PC-3 (cell line): Measurements from ENCODE around the gene ZNF684. TPM values are rescaled to one million over a fixed set of nuclear protein-coding genes. Genes with fewer than 3 reads are reported as not detected.
A peak's percentile ranks its signal among the peaks of the same experiment; 100 is the strongest.

Experiments used
- ATAC-seq: fragments of 200-7000 bp; cut with Tn5 transposase; 2 replicates; pipeline ENCODE4 v1.9.1; 2020; ENCODE audit warnings: mild to moderate bottlenecking, moderate library complexity
- BruUV-seq: library from RNA; stranded (reverse); fragments of 400-500 nt; replicated peaks from 2 replicates; lab custom pipeline; 2021; lab: Mats Ljungman, UMichigan
- CTCF ChIA-PET: fragments of 300-600 bp; sonication (Branson Sonifier 250); formaldehyde crosslinking; loops from one replicate; lab custom pipeline; 2022; ENCODE audit warnings: antibody characterized with exemption; lab: Charles Lee
- POLR2A ChIA-PET: fragments of 300-600 bp; sonication (Branson Sonifier 250); formaldehyde crosslinking; loops from one replicate; lab custom pipeline; 2022; ENCODE audit warnings: antibody characterized with exemption; ENCODE audit not compliant: unreplicated experiment; lab: Charles Lee
- DNase-seq: peaks from one replicate; pipeline ENCODE4 v3.0.0-alpha.2; 2015
- H2AFZ ChIP-seq: fragments of 300-600 bp; sonication (generic); 2 replicates; pipeline ENCODE4 v1.6.0; 2016; ENCODE audit warnings: antibody characterized with exemption, low read length
- H3F3A ChIP-seq: fragments of 300-600 bp; sonication (generic); one replicate; pipeline ENCODE4 v1.6.0; 2017; ENCODE audit warnings: antibody characterized with exemption, low read length, control low read depth, mild to moderate bottlenecking; ENCODE audit not compliant: unreplicated experiment
- H3K27ac ChIP-seq: fragments of 300-600 bp; sonication (generic); 2 replicates; pipeline ENCODE4 v1.5.1; 2016; ENCODE audit warnings: mild to moderate bottlenecking, low read length
- H3K27me3 ChIP-seq: fragments of 300-600 bp; sonication (generic); 2 replicates; pipeline ENCODE4 v1.6.1; 2016; ENCODE audit warnings: low read length, mixed read lengths
- H3K36me3 ChIP-seq: fragments of 300-600 bp; sonication (generic); 2 replicates; pipeline ENCODE4 v1.6.1; 2016; ENCODE audit warnings: low read depth, mixed run types, low read length, mixed read lengths
- H3K4me1 ChIP-seq: fragments of 300-600 bp; sonication (generic); 2 replicates; pipeline ENCODE4 v1.5.1; 2016; ENCODE audit warnings: low read length; ENCODE audit not compliant: insufficient read depth
- H3K4me2 ChIP-seq: fragments of 300-600 bp; sonication (generic); 2 replicates; pipeline ENCODE4 v1.6.0; 2016; ENCODE audit warnings: low read length
- H3K4me3 ChIP-seq: fragments of 300-600 bp; sonication (generic); 2 replicates; pipeline ENCODE4 v1.5.1; 2016; ENCODE audit warnings: mild to moderate bottlenecking, low read length, mixed read lengths
- H3K79me2 ChIP-seq: fragments of 300-600 bp; sonication (generic); 2 replicates; pipeline ENCODE4 v1.6.1; 2017; ENCODE audit warnings: low read length, mixed read lengths
- H3K9ac ChIP-seq: fragments of 300-600 bp; sonication (generic); 2 replicates; pipeline ENCODE4 v1.6.0; 2016; ENCODE audit warnings: mild to moderate bottlenecking, low read length
- H3K9me2 ChIP-seq: fragments of 300-600 bp; sonication (generic); replicated peaks from 2 replicates; pipeline ENCODE4 v1.6.1; 2016; ENCODE audit warnings: mixed run types, low read length, mixed read lengths
- H3K9me3 ChIP-seq: fragments of 300-600 bp; sonication (generic); 2 replicates; pipeline ENCODE4 v1.6.1; 2016; ENCODE audit warnings: low read length, mixed read lengths
- H4K20me1 ChIP-seq: fragments of 300-600 bp; sonication (generic); 2 replicates; pipeline ENCODE4 v1.6.1; 2016; ENCODE audit warnings: low read length, mixed read lengths
- CTCF ChIP-seq: fragments of 300-600 bp; sonication (generic); conservative IDR thresholded peaks from 2 replicates; pipeline ENCODE4 v1.5.1; 2017; ENCODE audit warnings: antibody characterized with exemption, low read depth, mild to moderate bottlenecking, low read length
- EZH2 ChIP-seq: fragments of 300-600 bp; sonication (generic); IDR thresholded peaks from one replicate; pipeline ENCODE4 v1.6.1; 2017; ENCODE audit warnings: antibody characterized with exemption, mild to moderate bottlenecking, low read length; ENCODE audit not compliant: unreplicated experiment
- EZH2phosphoT487 ChIP-seq: fragments of 300-600 bp; sonication (generic); IDR thresholded peaks from 2 replicates; pipeline ENCODE4 v1.6.1; 2018; ENCODE audit warnings: mild to moderate bottlenecking, antibody characterized with exemption, low read length, borderline replicate concordance
- intact Hi-C: fragments of 100-400 bp; cut with micrococcal nuclease; formaldehyde crosslinking; loops from 2 replicates; pipeline ENCODE4 v1.9.0; 2023
- total RNA-seq: library from RNA; depleted of rRNA; stranded (reverse); fragments of >200 nt; gene quantifications from 2 replicates; pipeline ENCODE4 v1.2.3, GENCODE V29; 2014

The ZNF684 gene
- total RNA-seq, 1 experiment from 2014 or later, result 6.0 TPM

- H2AFZ ChIP-seq, result peak overlapping the region; percentile 95
- no peaks in the 10 kb centered on the region for H3K79me2 ChIP-seq
- no peaks in the 10 kb centered on the region for H4K20me1 ChIP-seq
- peak overlapping the region; percentile 67; the same call in 1 of the 2 replicates for H3K9ac ChIP-seq
- POLR2A ChIA-PET, result no interaction called here
- no peaks in the 10 kb centered on the region for H3K9me2 ChIP-seq
- H3K4me2 ChIP-seq, result peak overlapping the region; percentile 80
- peak overlapping the region; percentile 66 for H3K4me3 ChIP-seq
- H3K4me1 ChIP-seq, result no peaks in the 10 kb centered on the region
- H3K27ac ChIP-seq, result no peak overlapping the region
- no peaks in the 10 kb centered on the region for H3F3A ChIP-seq
- intact Hi-C loops, result no loop called here
- CTCF ChIA-PET, result no interaction called here
- DNase-seq (no peak), ATAC-seq (no peak)
- no peaks in the 10 kb centered on the region for H3K27me3 ChIP-seq
- TSS peak; percentile 81 for BruUV-seq
- H3K36me3 ChIP-seq, result no peaks in the 10 kb centered on the region; the same call in 1 of the 2 replicates
- no peak for TF ChIP-seq EZH2phosphoT487
- TF ChIP-seq CTCF, result no peak
- TF ChIP-seq EZH2, result no peak
- H3K9me3 ChIP-seq, result peaks cover 12% of the 10 kb centered on the region
Observed at GRCh38 chr1:40507973-40508372, 23.5 kb upstream of the ZNF684 start.

GRCh38 chr1:40508375-40509341, 22.8 kb upstream of the ZNF684 start, which contains the start of gene EXO5:
TSS of gene EXO5 (plus strand) at chr1:40508767. CDS start at chr1:40514545, 5,778 bp downstream.
- TSS peak; percentile 79 for BruUV-seq
- CTCF ChIA-PET, result interaction anchor here (0.5 kb wide), 1 partner anchor 32 kb away, joined by 5 read pairs; no protein-coding TSS in a partner anchor

More at GRCh38 chr1:40508375-40509341, 22.8 kb upstream of the ZNF684 start, which contains the start of gene EXO5:
- H3K9ac ChIP-seq, result peak within 1 kb of the TSS; percentile 67
- H3K27me3 ChIP-seq, result no peaks in the 10 kb centered on the region
- DNase-seq (peak; percentile 45), ATAC-seq (peak; percentile 96)
- intact Hi-C loops, result no loop called here
- H3K4me3 ChIP-seq, result peak within 1 kb of the TSS; percentile 66
- peak within 1 kb of the TSS; percentile 95 for H2AFZ ChIP-seq
- no peaks in the 10 kb centered on the region for H3F3A ChIP-seq
- POLR2A ChIA-PET, result interaction anchor here (0.9 kb wide), 1 partner anchor 23 kb away, joined by 3 read pairs; the partner anchor contains the start of gene ZNF684
- H3K27ac ChIP-seq, result no peak within 1 kb of the TSS
- H3K9me3 ChIP-seq, result peaks cover 5% of the 10 kb centered on the region
- H3K4me1 ChIP-seq, result no peaks in the 10 kb centered on the region
- no peaks in the 10 kb centered on the region for H3K9me2 ChIP-seq
- H3K79me2 ChIP-seq, result no peaks in the 10 kb centered on the region
- TF ChIP-seq EZH2, result no peak
- TF ChIP-seq CTCF, result no peak
- no peak for TF ChIP-seq EZH2phosphoT487
- H4K20me1 ChIP-seq, result no peaks in the 10 kb centered on the region
- H3K4me2 ChIP-seq, result peak within 1 kb of the TSS; percentile 80
- no peaks in the 10 kb centered on the region; the same call in 1 of the 2 replicates for H3K36me3 ChIP-seq
